Mesenchymal stem cell (in vitro differentiated cells and primary cell): ENCODE measurements around the gene TMEM51.

Experiments
- DNase-seq: peaks from one replicate; pipeline ENCODE4 v3.0.0-alpha.2; 2013
- H2AFZ ChIP-seq: one replicate; pipeline ENCODE4 v1.6.1; 2013; ENCODE audit warnings: low read depth, mild to moderate bottlenecking, control low read depth, inconsistent platforms, low read length, moderate library complexity
- H2AK5ac ChIP-seq: 2 replicates; pipeline ENCODE4 v1.6.1; 2013; ENCODE audit warnings: low read length, moderate library complexity, mild to moderate bottlenecking, inconsistent platforms; ENCODE audit not compliant: severe bottlenecking
- H2BK120ac ChIP-seq: one replicate; pipeline ENCODE4 v1.6.1; 2013; ENCODE audit warnings: low read depth, mild to moderate bottlenecking, inconsistent platforms, low read length, moderate library complexity
- H2BK12ac ChIP-seq, 2 experiments: one replicate each; pipeline ENCODE4 v1.6.1; 2013; ENCODE audit warnings: inconsistent platforms in 2 of 2, low read length in 2 of 2, mild to moderate bottlenecking in 2 of 2, moderate library complexity in 2 of 2, control low read depth in 1 of 2
- H2BK15ac ChIP-seq: one replicate; pipeline ENCODE4 v1.6.1; 2013; ENCODE audit warnings: mild to moderate bottlenecking, low read depth, inconsistent platforms; ENCODE audit not compliant: poor library complexity, severe bottlenecking
- H2BK5ac ChIP-seq: 2 replicates; pipeline ENCODE4 v1.6.1; 2013; ENCODE audit warnings: low read depth, mild to moderate bottlenecking, low read length, control low read depth, inconsistent platforms; ENCODE audit not compliant: poor library complexity, severe bottlenecking
- H3K14ac ChIP-seq, 2 experiments: one replicate each; pipeline ENCODE4 v1.6.1; 2013; ENCODE audit warnings: inconsistent platforms in 2 of 2, low read length in 2 of 2, control low read depth in 1 of 2, mild to moderate bottlenecking in 1 of 2, moderate library complexity in 1 of 2
- H3K18ac ChIP-seq, 2 experiments: one replicate each; pipeline ENCODE4 v1.6.1; 2013; ENCODE audit warnings: inconsistent platforms in 2 of 2, low read length in 2 of 2, control low read depth in 1 of 2, low read depth in 1 of 2, mild to moderate bottlenecking in 1 of 2
- H3K23ac ChIP-seq, 2 experiments: one replicate each; pipeline ENCODE4 v1.6.1; 2013; ENCODE audit warnings: inconsistent platforms in 2 of 2, low read length in 2 of 2, mild to moderate bottlenecking in 2 of 2, moderate library complexity in 2 of 2, control low read depth in 1 of 2
- H3K27ac ChIP-seq: 2 replicates; pipeline ENCODE4 v1.5.1; 2013; ENCODE audit warnings: mild to moderate bottlenecking, moderate library complexity, low read length, control low read depth, inconsistent platforms; ENCODE audit not compliant: poor library complexity, severe bottlenecking
- H3K27me3 ChIP-seq, 2 experiments: 2 replicates each; pipeline versions ENCODE4 v1.6.1 to v1.7.0; 2013; ENCODE audit warnings: low read length in 2 of 2, mild to moderate bottlenecking in 2 of 2, moderate library complexity in 2 of 2, control low read depth in 1 of 2, inconsistent platforms in 1 of 2; ENCODE audit not compliant: control insufficient read depth in 1 of 2, insufficient read depth in 1 of 2
- H3K36me3 ChIP-seq, 2 experiments: 2 replicates each; pipeline versions ENCODE4 v1.6.1 to v1.7.0; 2013; ENCODE audit warnings: low read length in 2 of 2, control low read depth in 1 of 2, inconsistent platforms in 1 of 2, low read depth in 1 of 2, mild to moderate bottlenecking in 1 of 2; ENCODE audit not compliant: insufficient read depth in 2 of 2, control insufficient read depth in 1 of 2
- H3K4ac ChIP-seq, 2 experiments: one replicate each; pipeline ENCODE4 v1.6.1; 2013; ENCODE audit warnings: inconsistent platforms in 2 of 2, low read length in 2 of 2, mild to moderate bottlenecking in 2 of 2, moderate library complexity in 2 of 2, control low read depth in 1 of 2, low read depth in 1 of 2
- H3K4me1 ChIP-seq: 2 replicates; pipeline ENCODE4 v1.6.1; 2013; ENCODE audit warnings: low read depth, low read length, control low read depth; ENCODE audit not compliant: control insufficient read depth, insufficient read depth
- H3K4me2 ChIP-seq: 2 replicates; pipeline ENCODE4 v1.6.1; 2013; ENCODE audit warnings: low read length, mild to moderate bottlenecking, inconsistent platforms; ENCODE audit not compliant: poor library complexity, severe bottlenecking
- H3K4me3 ChIP-seq, 2 experiments: 2 replicates each; pipeline versions ENCODE4 v1.5.1 to v1.7.0; 2013; ENCODE audit warnings: low read length in 2 of 2, mild to moderate bottlenecking in 2 of 2, control low read depth in 1 of 2, low read depth in 1 of 2; ENCODE audit not compliant: insufficient read depth in 1 of 2
- H3K79me1 ChIP-seq: replicated peaks from 2 replicates; pipeline ENCODE4 v1.6.1; 2013; ENCODE audit warnings: mild to moderate bottlenecking, control low read depth, low read length, inconsistent platforms; ENCODE audit not compliant: poor library complexity, severe bottlenecking
- H3K9ac ChIP-seq: 2 replicates; pipeline ENCODE4 v1.7.0; 2013; ENCODE audit warnings: mild to moderate bottlenecking, low read length, moderate library complexity
- H3K9me3 ChIP-seq: 2 replicates; pipeline ENCODE4 v1.7.0; 2013; ENCODE audit warnings: mild to moderate bottlenecking, low read length; ENCODE audit not compliant: control insufficient read depth
- H4K8ac ChIP-seq: one replicate; pipeline ENCODE4 v1.6.1; 2013; ENCODE audit warnings: inconsistent platforms, mild to moderate bottlenecking, low read length, moderate library complexity
- H4K91ac ChIP-seq: one replicate; pipeline ENCODE4 v1.6.1; 2013; ENCODE audit warnings: mild to moderate bottlenecking, low read length, inconsistent platforms
- WGBS: methylation state at CpG from one replicate; pipeline ENCODE4 v1.1.7; 2013; ENCODE audit warnings: mixed read lengths; 5-methylcytosine and 5-hydroxymethylcytosine counted together

TMEM51 gene

GRCh38 chr1:15212216-15212953 is 58.8 kb downstream of the TMEM51 start:
- Histone ChIP-seq H3K9me3 (no peaks in the 10 kb centered on the region), H3K4me1 (peaks cover 34% of the 10 kb centered on the region), H3K23ac (no peak overlapping the region), H3K18ac (peak overlapping the region; percentile 64 to 69), H3K4me2 (no peak overlapping the region), H3K4ac (peak overlapping the region in 1 of 2 experiments; percentile 35), H2BK12ac (peak overlapping the region; percentile 13 to 49), H3K27me3 (peaks cover 0 to 4% of the 10 kb centered on the region in 2 experiments), H4K91ac (peak overlapping the region; percentile 87), H3K27ac (peak overlapping the region; percentile 86), H2BK120ac (no peak overlapping the region), H4K8ac (peak overlapping the region; percentile 90), H3K4me3 (no peak overlapping the region), H3K36me3 (peaks cover 0 to 6% of the 10 kb centered on the region in 2 experiments), H2AFZ (no peak overlapping the region), H3K14ac (peak overlapping the region in 1 of 2 experiments; percentile 58), H2BK5ac (no peak overlapping the region), H3K9ac (no peak overlapping the region), H2BK15ac (peak overlapping the region; percentile 76), H2AK5ac (no peak overlapping the region), H3K79me1 (peaks cover 24% of the 10 kb centered on the region)
- WGBS = 70% methylated on average over 16 of the region's 17 CpGs
- peak; percentile 43 for DNase-seq

GRCh38 chr1:15212954-15213291 is 59.4 kb downstream of the TMEM51 start:
- no peak overlapping the region for H2BK120ac ChIP-seq
- H3K36me3 ChIP-seq = peaks cover 0 to 4% of the 10 kb centered on the region in 2 experiments
- H2AFZ ChIP-seq = no peak overlapping the region
- H3K4me3 ChIP-seq = no peak overlapping the region
- no peak overlapping the region for H3K23ac ChIP-seq
- H3K27ac ChIP-seq = peak overlapping the region; percentile 86
- peaks cover 0 to 4% of the 10 kb centered on the region in 2 experiments for H3K27me3 ChIP-seq
- no peak overlapping the region for H3K4me2 ChIP-seq
- H3K9ac ChIP-seq = no peak overlapping the region
- peak overlapping the region; percentile 64 to 69 for H3K18ac ChIP-seq
- H2BK5ac ChIP-seq = no peak overlapping the region
- no peak for DNase-seq
- H2AK5ac ChIP-seq = peak overlapping the region; percentile 9
- peak overlapping the region; percentile 90 for H4K8ac ChIP-seq
- peaks cover 30% of the 10 kb centered on the region for H3K4me1 ChIP-seq
- H2BK12ac ChIP-seq = peak overlapping the region; percentile 13 to 49
- WGBS = 94% methylated on average over 3 of the region's 3 CpGs
- H3K14ac ChIP-seq = peak overlapping the region in 1 of 2 experiments; percentile 58
- H4K91ac ChIP-seq = peak overlapping the region; percentile 87
- no peak overlapping the region for H2BK15ac ChIP-seq
- H3K4ac ChIP-seq = peak overlapping the region in 1 of 2 experiments; percentile 35
- peaks cover 22% of the 10 kb centered on the region for H3K79me1 ChIP-seq
- no peaks in the 10 kb centered on the region for H3K9me3 ChIP-seq

GRCh38 chr1:15213341-15213821 is 59.8 kb downstream of the TMEM51 start:
- peaks cover 29% of the 10 kb centered on the region for H3K4me1 ChIP-seq
- H2BK5ac ChIP-seq = peak overlapping the region; percentile 22
- H2AK5ac ChIP-seq = no peak overlapping the region
- no peak overlapping the region for H3K14ac ChIP-seq
- H3K79me1 ChIP-seq = peaks cover 21% of the 10 kb centered on the region
- H3K9me3 ChIP-seq = no peaks in the 10 kb centered on the region
- H3K4ac ChIP-seq = no peak overlapping the region
- H4K91ac ChIP-seq = no peak overlapping the region
- no peak overlapping the region for H3K9ac ChIP-seq
- H2BK12ac ChIP-seq = peak overlapping the region in 1 of 2 experiments; percentile 32
- peaks cover 0 to 4% of the 10 kb centered on the region in 2 experiments for H3K27me3 ChIP-seq
- no peak overlapping the region for H3K18ac ChIP-seq
- no peak overlapping the region for H2BK15ac ChIP-seq
- H2AFZ ChIP-seq = no peak overlapping the region
- no peak overlapping the region for H3K4me3 ChIP-seq
- no peak overlapping the region for H4K8ac ChIP-seq
- peak overlapping the region; percentile 86 for H3K27ac ChIP-seq
- H2BK120ac ChIP-seq = no peak overlapping the region
- 42% methylated on average over 7 of the region's 7 CpGs for WGBS
- H3K23ac ChIP-seq = no peak overlapping the region
- H3K36me3 ChIP-seq = peaks cover 0 to 4% of the 10 kb centered on the region in 2 experiments
- H3K4me2 ChIP-seq = no peak overlapping the region
- peak; percentile 85 for DNase-seq

- Histone ChIP-seq H3K23ac (no peak overlapping the region), H3K14ac (peak overlapping the region in 1 of 2 experiments; percentile 57), H3K27me3 (peaks cover 0 to 4% of the 10 kb centered on the region in 2 experiments), H3K36me3 (peaks cover 0 to 9% of the 10 kb centered on the region in 2 experiments), H3K18ac (peak overlapping the region; percentile 75 to 98), H2BK15ac (no peak overlapping the region), H3K4me1 (peaks cover 31% of the 10 kb centered on the region), H2AK5ac (peak overlapping the region; percentile 99), H3K9me3 (no peaks in the 10 kb centered on the region), H3K79me1 (peaks cover 21% of the 10 kb centered on the region), H2BK5ac (peak overlapping the region; percentile 50), H3K4ac (peak overlapping the region in 1 of 2 experiments; percentile 87), H3K4me3 (no peak overlapping the region), H2AFZ (no peak overlapping the region), H3K27ac (peak overlapping the region; percentile 92), H2BK12ac (peak overlapping the region in 1 of 2 experiments; percentile 91), H4K8ac (no peak overlapping the region), H3K9ac (no peak overlapping the region), H2BK120ac (no peak overlapping the region), H4K91ac (peak overlapping the region; percentile 90), H3K4me2 (peak overlapping the region; percentile 20)
- DNase-seq = peak; percentile 86
- 6% methylated on average over 18 of the region's 19 CpGs for WGBS
Measured at GRCh38 chr1:15214527-15214926, 61.0 kb downstream of the TMEM51 start.
